IPS-18c (cell line): Measurements from ENCODE around the gene RELA.
A peak's percentile ranks its signal among the peaks of the same experiment; 100 is the strongest.

Experiments used
- H3K4me3 ChIP-seq: 2 replicates; pipeline ENCODE4 v1.7.0; 2013; ENCODE audit warnings: low read depth, mild to moderate bottlenecking, low read length, moderate library complexity; ENCODE audit not compliant: insufficient read depth
- H3K9me3 ChIP-seq: one replicate; pipeline ENCODE4 v1.6.1; 2013; ENCODE audit warnings: mild to moderate bottlenecking, low read length, moderate library complexity; ENCODE audit not compliant: control insufficient read depth, insufficient read depth

Gene RELA

GRCh38 chr11:65611758-65612603 is 50.7 kb downstream of the RELA start:
- no peak overlapping the region for H3K4me3 ChIP-seq
- H3K9me3 ChIP-seq, result peaks cover 5% of the 10 kb centered on the region

DNA sequence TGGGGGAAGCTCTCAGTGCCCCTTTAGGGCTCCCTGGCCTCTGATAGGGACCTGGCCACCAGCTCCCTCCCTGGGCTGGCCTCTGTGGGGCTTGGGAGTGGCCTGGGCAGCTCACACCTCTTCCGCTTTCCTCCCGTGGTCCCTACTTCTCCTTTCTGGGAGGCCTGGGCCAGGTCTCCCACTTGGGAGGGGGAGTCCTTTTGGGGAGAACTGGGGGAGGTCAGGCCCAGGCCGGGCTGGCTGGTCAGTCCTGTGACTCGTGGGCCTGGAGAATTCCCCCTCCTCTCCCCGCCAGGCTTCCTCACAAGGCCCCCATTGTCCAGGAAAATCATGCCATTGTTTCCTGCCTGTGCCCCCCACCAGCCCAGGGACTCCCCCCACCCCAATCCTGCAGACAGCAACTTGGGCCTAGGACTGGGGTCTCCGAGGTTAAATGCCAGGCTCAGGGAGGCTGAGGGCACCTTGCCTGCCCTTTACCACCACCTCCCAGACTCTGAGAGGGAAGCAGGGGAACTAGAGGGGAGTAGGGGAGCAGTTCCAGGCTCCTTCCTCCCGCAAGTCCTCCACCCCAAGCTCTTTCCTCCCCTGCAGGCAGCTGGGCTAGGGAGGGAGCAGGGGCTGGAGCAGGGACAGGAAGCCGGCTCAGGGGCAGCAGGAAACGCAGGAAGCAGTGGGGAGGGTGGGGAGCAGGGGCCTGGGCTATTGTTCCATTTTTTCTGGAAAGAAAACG is 51.5 kb downstream of the RELA start:
- H3K9me3 ChIP-seq, result peaks cover 3% of the 10 kb centered on the region
- no peak overlapping the region for H3K4me3 ChIP-seq

DNA sequence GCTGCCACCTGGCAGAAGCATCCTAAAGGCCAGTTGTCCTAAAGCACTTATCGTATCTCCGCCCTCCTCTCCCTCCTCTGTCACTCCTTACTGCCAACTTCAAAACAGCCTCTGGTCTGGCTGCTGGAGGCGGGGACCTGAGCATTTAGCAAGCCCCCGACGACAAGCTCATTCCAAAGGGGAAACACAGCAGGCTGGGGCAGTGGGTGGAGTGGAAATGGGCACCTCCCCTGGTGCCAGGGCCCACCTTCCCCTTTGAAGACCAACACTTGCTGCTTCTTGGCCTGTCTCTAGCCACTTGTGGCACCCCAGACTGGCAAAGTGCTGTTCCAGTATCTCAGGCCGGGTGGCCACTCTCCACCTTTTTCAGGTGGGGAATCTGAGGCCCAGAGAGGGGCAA is 52.3 kb downstream of the RELA start:
- H3K9me3 ChIP-seq, result peaks cover 2% of the 10 kb centered on the region
- H3K4me3 ChIP-seq, result no peak overlapping the region

GRCh38 chr11:65609665-65610064 is 53.1 kb downstream of the RELA start:
- Histone ChIP-seq H3K4me3 (no peak overlapping the region), H3K9me3 (peaks cover 2% of the 10 kb centered on the region)

GRCh38 chr11:65609229-65609628 is 53.5 kb downstream of the RELA start:
- Histone ChIP-seq H3K4me3 (no peak overlapping the region), H3K9me3 (peaks cover 2% of the 10 kb centered on the region)

- H3K9me3 ChIP-seq, result peaks cover 2% of the 10 kb centered on the region
- peak overlapping the region; percentile 44 for H3K4me3 ChIP-seq
Measured at GRCh38 chr11:65607614-65608426, 54.9 kb downstream of the RELA start.

GRCh38 chr11:65606876-65607613 is 55.7 kb downstream of the RELA start:
- Histone ChIP-seq H3K9me3 (peaks cover 2% of the 10 kb centered on the region), H3K4me3 (peak overlapping the region; percentile 44)

- Histone ChIP-seq H3K9me3 (peaks cover 2% of the 10 kb centered on the region), H3K4me3 (no peak overlapping the region)
Measured at GRCh38 chr11:65604258-65604657, 58.5 kb downstream of the RELA start.
